22Rv1 (cell line): ENCODE data around the gene MANSC4.

Source experiments
- ZFX ChIP-seq: fragments of 450-650 bp; IDR thresholded peaks from 2 replicates; pipeline ENCODE4 v1.6.1; 2017; ENCODE audit warnings: antibody characterized with exemption, borderline replicate concordance
- TF ChIP-seq, protein P1 (sequence below): fragments of 450-650 bp; IDR thresholded peaks from 2 replicates; pipeline ENCODE4 v1.5.1; 2017; ENCODE audit warnings: mild to moderate bottlenecking

DNA sequence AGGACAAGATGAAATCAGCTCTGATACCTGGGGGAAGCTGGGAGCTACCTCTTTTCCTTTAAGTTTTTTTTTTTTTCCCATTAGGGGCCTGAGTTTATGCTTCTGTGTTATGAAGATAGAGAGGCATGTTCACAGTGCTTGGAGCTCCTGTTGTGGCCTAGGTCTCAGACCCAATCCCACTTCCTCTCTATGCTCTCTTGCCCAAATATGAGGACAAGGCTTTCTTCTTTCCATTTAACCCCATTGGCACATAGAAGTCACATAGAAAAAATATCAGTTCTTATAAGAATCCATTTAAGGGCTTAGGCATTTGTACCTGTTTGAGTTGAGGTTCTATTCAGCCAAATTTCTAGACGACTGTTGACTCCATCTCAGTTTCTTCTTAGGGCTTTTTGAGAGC, 56.8 kb downstream of the MANSC4 start:
- TF ChIP-seq, protein P1, sequence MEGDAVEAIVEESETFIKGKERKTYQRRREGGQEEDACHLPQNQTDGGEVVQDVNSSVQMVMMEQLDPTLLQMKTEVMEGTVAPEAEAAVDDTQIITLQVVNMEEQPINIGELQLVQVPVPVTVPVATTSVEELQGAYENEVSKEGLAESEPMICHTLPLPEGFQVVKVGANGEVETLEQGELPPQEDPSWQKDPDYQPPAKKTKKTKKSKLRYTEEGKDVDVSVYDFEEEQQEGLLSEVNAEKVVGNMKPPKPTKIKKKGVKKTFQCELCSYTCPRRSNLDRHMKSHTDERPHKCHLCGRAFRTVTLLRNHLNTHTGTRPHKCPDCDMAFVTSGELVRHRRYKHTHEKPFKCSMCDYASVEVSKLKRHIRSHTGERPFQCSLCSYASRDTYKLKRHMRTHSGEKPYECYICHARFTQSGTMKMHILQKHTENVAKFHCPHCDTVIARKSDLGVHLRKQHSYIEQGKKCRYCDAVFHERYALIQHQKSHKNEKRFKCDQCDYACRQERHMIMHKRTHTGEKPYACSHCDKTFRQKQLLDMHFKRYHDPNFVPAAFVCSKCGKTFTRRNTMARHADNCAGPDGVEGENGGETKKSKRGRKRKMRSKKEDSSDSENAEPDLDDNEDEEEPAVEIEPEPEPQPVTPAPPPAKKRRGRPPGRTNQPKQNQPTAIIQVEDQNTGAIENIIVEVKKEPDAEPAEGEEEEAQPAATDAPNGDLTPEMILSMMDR = no peak
- TF ChIP-seq ZFX = no peak
